Lower leg skin (tissue), 4 donors: ENCODE data around the gene BHLHE41. TPM values are rescaled to one million over a fixed set of nuclear protein-coding genes. Genes with fewer than 3 reads are reported as not detected.

Source experiments
- DNase-seq, 2 donors: peaks; one replicate each; pipeline ENCODE4 v3.0.0-alpha.2; 2019; ENCODE audit warnings: low spot score in 2 of 2
- H3K4me3 ChIP-seq: fragments of 200-600 bp; sonication (generic); 2 replicates; pipeline ENCODE4 v1.5.1; 2017; ENCODE audit warnings: mild to moderate bottlenecking, low read depth; ENCODE audit not compliant: poor library complexity, severe bottlenecking
- POLR2A ChIP-seq, 2 donors: fragments of 450-650 bp; IDR thresholded peaks; one replicate each; pipeline ENCODE4 v1.6.1; 2016 to 2017; ENCODE audit warnings: antibody characterized with exemption in 2 of 2, mild to moderate bottlenecking in 1 of 2, moderate library complexity in 1 of 2
- WGBS, 2 donors: methylation state at CpG; one replicate each; pipeline ENCODE4 v1.1.5; 2018; 5-methylcytosine and 5-hydroxymethylcytosine counted together
- intact Hi-C: fragments of 100-400 bp; cut with DNase I; formaldehyde crosslinking; loops from one replicate; pipeline ENCODE4 v1.15.0; 2023; ENCODE audit warnings: low total_unique reads
- total RNA-seq, 4 donors: library from RNA; depleted of rRNA; stranded (reverse); fragments of >200 nt; gene quantifications; one replicate each; pipeline ENCODE4 v1.1.0, GENCODE V29; 2016
- TF ChIP-seq, protein P1 (sequence below), 3 donors: fragments of 450-650 bp; IDR thresholded peaks; one replicate each; pipeline ENCODE4 v1.5.1; 2016; ENCODE audit warnings: antibody characterized with exemption in 3 of 3, mild to moderate bottlenecking in 3 of 3, moderate library complexity in 2 of 3

Gene BHLHE41
- total RNA-seq, 4 donors from 2014 or later, result 4.9 to 14.5 (median 7.2) TPM

DNA sequence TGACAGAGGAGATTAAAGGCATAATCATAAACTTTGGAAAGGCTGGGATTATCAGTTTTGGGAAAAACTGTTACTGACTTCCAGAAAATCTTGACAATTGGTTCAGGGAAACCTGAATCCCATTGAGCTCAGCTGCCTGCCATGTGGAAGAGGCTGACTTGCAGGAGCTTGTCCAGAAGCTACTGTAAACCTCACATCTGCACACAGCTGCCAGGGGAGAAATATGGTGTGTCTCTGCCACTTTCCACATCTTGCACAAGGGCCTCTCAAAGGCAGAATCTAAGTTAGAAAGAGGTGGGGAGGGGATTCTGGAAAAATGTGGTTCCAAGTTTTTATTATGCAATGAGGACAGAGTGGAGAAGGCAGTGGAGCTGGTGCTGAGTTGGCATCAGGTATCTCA, 8.7 kb upstream of the BHLHE41 start:
- TF ChIP-seq POLR2A (IDR thresholded peaks at IDR 0.05), result no peak
- TF ChIP-seq, protein P1, sequence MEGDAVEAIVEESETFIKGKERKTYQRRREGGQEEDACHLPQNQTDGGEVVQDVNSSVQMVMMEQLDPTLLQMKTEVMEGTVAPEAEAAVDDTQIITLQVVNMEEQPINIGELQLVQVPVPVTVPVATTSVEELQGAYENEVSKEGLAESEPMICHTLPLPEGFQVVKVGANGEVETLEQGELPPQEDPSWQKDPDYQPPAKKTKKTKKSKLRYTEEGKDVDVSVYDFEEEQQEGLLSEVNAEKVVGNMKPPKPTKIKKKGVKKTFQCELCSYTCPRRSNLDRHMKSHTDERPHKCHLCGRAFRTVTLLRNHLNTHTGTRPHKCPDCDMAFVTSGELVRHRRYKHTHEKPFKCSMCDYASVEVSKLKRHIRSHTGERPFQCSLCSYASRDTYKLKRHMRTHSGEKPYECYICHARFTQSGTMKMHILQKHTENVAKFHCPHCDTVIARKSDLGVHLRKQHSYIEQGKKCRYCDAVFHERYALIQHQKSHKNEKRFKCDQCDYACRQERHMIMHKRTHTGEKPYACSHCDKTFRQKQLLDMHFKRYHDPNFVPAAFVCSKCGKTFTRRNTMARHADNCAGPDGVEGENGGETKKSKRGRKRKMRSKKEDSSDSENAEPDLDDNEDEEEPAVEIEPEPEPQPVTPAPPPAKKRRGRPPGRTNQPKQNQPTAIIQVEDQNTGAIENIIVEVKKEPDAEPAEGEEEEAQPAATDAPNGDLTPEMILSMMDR (IDR thresholded peaks at IDR 0.05), result no peak
- H3K4me3 ChIP-seq, result no peak overlapping the region
- intact Hi-C loops, result no loop called here
- no peak for DNase-seq

DNA sequence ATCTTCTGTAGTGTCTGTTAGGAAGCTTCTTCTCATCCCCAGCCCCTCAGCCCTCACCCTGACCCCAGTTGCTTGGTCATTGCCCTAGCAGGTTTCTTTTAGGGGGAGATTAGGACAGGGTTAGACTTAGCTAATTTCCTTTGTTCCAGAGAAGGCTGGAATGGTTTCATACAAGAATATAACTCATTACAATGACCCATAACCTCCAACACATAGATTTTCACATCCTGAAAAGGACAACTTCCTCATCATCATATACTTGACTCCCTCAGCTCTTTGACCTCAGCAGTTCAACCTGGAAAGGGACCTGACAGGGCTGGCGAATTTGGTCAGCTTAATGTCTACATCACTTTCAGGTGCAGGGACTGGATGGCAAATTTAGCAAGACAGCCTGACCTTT, 8.0 kb upstream of the BHLHE41 start:
- H3K4me3 ChIP-seq, result no peak overlapping the region
- intact Hi-C loops, result no loop called here
- TF ChIP-seq, protein P1 (IDR thresholded peaks at IDR 0.05), result no peak
- TF ChIP-seq POLR2A (IDR thresholded peaks at IDR 0.05), result no peak
- no peak for DNase-seq
- WGBS, 2 donors, result 79 to 88% methylated on average over 1 of the region's 1 CpG

GRCh38 chr12:26131936-26132335, 7.1 kb upstream of the BHLHE41 start:
- H3K4me3 ChIP-seq, result no peak overlapping the region
- no peak for DNase-seq
- WGBS, 2 donors, result 85 to 91% methylated on average over 1 of the region's 1 CpG
- TF ChIP-seq, protein P1 (IDR thresholded peaks at IDR 0.05), result no peak
- no peak for TF ChIP-seq POLR2A (IDR thresholded peaks at IDR 0.05)
- intact Hi-C loops, result no loop called here

DNA sequence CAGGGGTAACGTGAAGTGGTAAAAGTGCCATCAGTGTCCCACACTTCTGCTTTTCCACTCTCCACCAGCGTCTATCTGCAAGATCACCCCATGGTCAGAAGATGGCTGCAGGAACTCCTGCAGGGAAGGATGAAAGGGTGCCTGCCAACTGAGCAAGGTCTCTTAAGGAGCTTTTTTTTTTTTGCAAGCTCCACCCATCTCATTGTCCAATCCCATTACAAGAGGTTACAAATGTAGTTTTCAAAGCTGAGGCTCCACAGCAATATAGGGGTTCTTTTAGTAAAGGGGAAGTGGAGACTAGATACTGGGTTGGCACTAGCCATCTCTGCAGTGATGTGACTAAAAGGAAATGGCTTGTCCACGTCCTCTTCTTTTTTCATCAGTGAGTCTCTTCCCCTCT, 5.9 kb upstream of the BHLHE41 start:
- no peak for DNase-seq
- TF ChIP-seq, protein P1 (IDR thresholded peaks at IDR 0.05), result no peak
- no peak for TF ChIP-seq POLR2A (IDR thresholded peaks at IDR 0.05)
- no peak overlapping the region for H3K4me3 ChIP-seq
- WGBS, 2 donors, result 64 to 80% methylated on average over 3 of the region's 3 CpGs
- intact Hi-C loops, result no loop called here

GRCh38 chr12:26128168-26128567, 3.3 kb upstream of the BHLHE41 start:
- intact Hi-C loops, result loop anchor here (10.0 kb wide), 1 partner anchor 397 kb away; no protein-coding TSS in a partner anchor
- TF ChIP-seq, protein P1 (IDR thresholded peaks at IDR 0.05), result no peak
- no peak for TF ChIP-seq POLR2A (IDR thresholded peaks at IDR 0.05)
- H3K4me3 ChIP-seq, result no peak overlapping the region
- DNase-seq, result no peak

DNA sequence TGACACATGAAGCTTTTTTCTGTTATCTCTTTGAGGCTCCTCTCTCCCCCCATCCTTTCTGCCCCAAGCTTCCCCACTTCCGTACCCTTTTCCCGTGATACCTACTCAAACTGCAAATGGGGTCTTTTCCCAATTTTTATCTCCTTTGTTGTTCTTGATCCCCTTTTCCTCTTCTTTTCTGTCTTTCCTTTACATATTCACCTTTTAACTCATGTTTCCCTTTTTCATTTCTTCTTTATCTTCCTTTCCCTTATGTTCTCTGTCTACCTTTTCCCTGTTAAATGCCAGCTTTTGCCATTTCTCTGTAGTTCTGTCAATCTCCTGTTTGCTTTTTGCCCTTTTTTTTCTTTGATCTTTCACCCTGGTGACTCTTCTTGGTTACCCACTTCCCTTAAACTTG, 2.6 kb upstream of the BHLHE41 start:
- WGBS, 2 donors, result 86 to 90% methylated on average over 2 of the region's 2 CpGs
- intact Hi-C loops, result loop anchor here (10.0 kb wide), 1 partner anchor 397 kb away; no protein-coding TSS in a partner anchor
- no peak for DNase-seq

More for the DNA sequence above, 2.6 kb upstream of the BHLHE41 start:
- H3K4me3 ChIP-seq, result no peak overlapping the region
- TF ChIP-seq POLR2A (IDR thresholded peaks at IDR 0.05), result no peak
- TF ChIP-seq, protein P1 (IDR thresholded peaks at IDR 0.05), result no peak
